HepG2 (cell line): ENCODE results near the gene NUDT22. TPM values are rescaled to one million over a fixed set of nuclear protein-coding genes. Genes with fewer than 3 reads are reported as not detected.

Experiments
- ADNP ChIP-seq: sonication (generic); formaldehyde crosslinking; IDR thresholded peaks from 2 replicates; pipeline ENCODE4 v1.4.0; 2020; ENCODE audit warnings: missing genetic modification reagents
- ATM ChIP-seq: fragments of 450-650 bp; IDR thresholded peaks from 2 replicates; pipeline ENCODE4 v1.7.1; 2017; ENCODE audit warnings: mild to moderate bottlenecking, borderline replicate concordance
- CHD4 ChIP-seq: fragments of 200-600 bp; sonication (generic); IDR thresholded peaks from 2 replicates; pipeline ENCODE4 v1.7.0; 2017; ENCODE audit warnings: mild to moderate bottlenecking, low read length, borderline replicate concordance
- ELF4 ChIP-seq: sonication (generic); formaldehyde crosslinking; IDR thresholded peaks from 2 replicates; pipeline ENCODE4 v1.5.0; 2020; ENCODE audit warnings: missing genetic modification reagents, mild to moderate bottlenecking, moderate library complexity, borderline replicate concordance
- HDAC6 ChIP-seq: fragments of 200-600 bp; sonication (generic); IDR thresholded peaks from 2 replicates; pipeline ENCODE4 v1.7.0; 2017; ENCODE audit warnings: mild to moderate bottlenecking, antibody characterized with exemption, low read length, low read depth
- HMGA1 ChIP-seq: sonication (generic); formaldehyde crosslinking; conservative IDR thresholded peaks from 2 replicates; pipeline ENCODE4 v1.4.0; 2020; ENCODE audit warnings: missing genetic modification reagents
- KDM2A ChIP-seq: sonication (generic); formaldehyde crosslinking; IDR thresholded peaks from 2 replicates; pipeline ENCODE4 v1.4.0; 2020; ENCODE audit warnings: low read depth, missing genetic modification reagents, borderline replicate concordance
- NONO ChIP-seq, 2 experiments: fragments of 450-650 bp in 1 of 2; sonication (generic) in 1 of 2; formaldehyde crosslinking in 1 of 2; IDR thresholded peaks in 1 of 2; conservative IDR thresholded peaks in 1 of 2; 2 replicates each; pipeline versions ENCODE4 v1.6.1 to v1.8.0; 2017 to 2022; ENCODE audit warnings: mild to moderate bottlenecking in 1 of 2, missing genetic modification reagents in 1 of 2, moderate library complexity in 1 of 2
- NR2F1 ChIP-seq, 2 experiments: fragments of 450-650 bp in 1 of 2; formaldehyde crosslinking in 1 of 2; IDR thresholded peaks; 2 replicates each; pipeline versions ENCODE4 v1.5.0 to v1.6.1; 2016 to 2020; ENCODE audit warnings: mild to moderate bottlenecking in 1 of 2, missing compliant biosample characterization in 1 of 2, missing genetic modification reagents in 1 of 2, moderate library complexity in 1 of 2
- NR2F2 ChIP-seq: IDR thresholded peaks from 2 replicates; pipeline ENCODE4 v1.6.1; 2012; ENCODE audit warnings: low read depth, inconsistent platforms, borderline replicate concordance
- POGZ ChIP-seq: sonication (generic); formaldehyde crosslinking; IDR thresholded peaks from 2 replicates; pipeline ENCODE4 v1.4.0; 2020; ENCODE audit warnings: mild to moderate bottlenecking, missing genetic modification reagents
- RARA ChIP-seq: IDR thresholded peaks from 2 replicates; pipeline ENCODE4 v1.6.1; 2016; ENCODE audit warnings: missing genetic modification reagents, missing compliant biosample characterization
- SMYD3 ChIP-seq: sonication (generic); formaldehyde crosslinking; IDR thresholded peaks from 2 replicates; pipeline ENCODE4 v1.8.1; 2023; ENCODE audit warnings: mild to moderate bottlenecking, missing genetic modification reagents
- ZBTB10 ChIP-seq: sonication (generic); formaldehyde crosslinking; IDR thresholded peaks from 2 replicates; pipeline ENCODE4 v1.4.0; 2020; ENCODE audit warnings: missing genetic modification reagents, borderline replicate concordance
- ZC3H13 ChIP-seq: sonication (generic); formaldehyde crosslinking; IDR thresholded peaks from 2 replicates; pipeline ENCODE4 v1.8.1; 2023; ENCODE audit warnings: mild to moderate bottlenecking, missing genetic modification reagents, moderate library complexity
- ZMAT3 ChIP-seq: sonication (generic); formaldehyde crosslinking; conservative IDR thresholded peaks from 2 replicates; pipeline ENCODE4 v1.7.0; 2021; ENCODE audit warnings: missing genetic modification reagents
- ZNF331 ChIP-seq: sonication (generic); formaldehyde crosslinking; IDR thresholded peaks from 2 replicates; pipeline ENCODE4 v1.4.0; 2020; ENCODE audit warnings: missing genetic modification reagents
- ZNF33A ChIP-seq: sonication (generic); formaldehyde crosslinking; IDR thresholded peaks from 2 replicates; pipeline ENCODE4 v1.5.1; 2020; ENCODE audit warnings: missing genetic modification reagents, mild to moderate bottlenecking, moderate library complexity, borderline replicate concordance
- ZNF343 ChIP-seq: sonication (generic); formaldehyde crosslinking; IDR thresholded peaks from 2 replicates; pipeline ENCODE4 v1.4.0; 2020; ENCODE audit warnings: mild to moderate bottlenecking, missing genetic modification reagents
- ZNF501 ChIP-seq: sonication (generic); formaldehyde crosslinking; IDR thresholded peaks from 2 replicates; pipeline ENCODE4 v1.5.1; 2020; ENCODE audit warnings: mild to moderate bottlenecking, moderate library complexity, missing genetic modification reagents
- ZNF644 ChIP-seq: IDR thresholded peaks from 2 replicates; pipeline ENCODE4 v1.6.1; 2016; ENCODE audit warnings: low read depth
- ZNF660 ChIP-seq: sonication (generic); formaldehyde crosslinking; IDR thresholded peaks from 2 replicates; pipeline ENCODE4 v1.5.1; 2020; ENCODE audit warnings: mild to moderate bottlenecking, low read depth, missing genetic modification reagents, borderline replicate concordance
- ZNF737 ChIP-seq: sonication (generic); formaldehyde crosslinking; IDR thresholded peaks from 2 replicates; pipeline ENCODE4 v1.5.0; 2020; ENCODE audit warnings: missing genetic modification reagents, mild to moderate bottlenecking, borderline replicate concordance
- ZNF775 ChIP-seq: sonication (generic); formaldehyde crosslinking; IDR thresholded peaks from 2 replicates; pipeline ENCODE4 v1.4.0; 2020; ENCODE audit warnings: missing genetic modification reagents, mild to moderate bottlenecking, moderate library complexity, borderline replicate concordance
- polyA plus RNA-seq, 8 experiments: library from polyadenylated mRNA; depleted of rRNA in 3 of 8; stranded (reverse) in 7 of 8; unstranded in 1 of 8; fragments of >200 nt; fragmentation: Illumina TruSeq in 4 of 8; extraction: Trizol in 4 of 8; gene quantifications; 2 replicates each; pipeline versions ENCODE4 v1.2.1 to v1.2.3, GENCODE V29; 2011 to 2016; ENCODE audit warnings: low read depth in 4 of 8, missing spikeins in 1 of 8, mixed read lengths in 1 of 8; ENCODE audit not compliant: insufficient read depth in 1 of 8
- total RNA-seq, 5 experiments: library from RNA; depleted of rRNA; stranded (reverse); fragments of >200 nt; fragmentation: Illumina TruSeq; extraction: Trizol; gene quantifications; 2 replicates each; pipeline ENCODE4 v1.2.3, GENCODE V29; 2016; ENCODE audit warnings: low read depth in 1 of 5
- TF ChIP-seq, protein P1 (sequence below): sonication (generic); formaldehyde crosslinking; IDR thresholded peaks from 2 replicates; pipeline ENCODE4 v1.4.0; 2020; ENCODE audit warnings: missing genetic modification reagents, borderline replicate concordance
- TF ChIP-seq, protein P2 (sequence below): sonication (generic); formaldehyde crosslinking; IDR thresholded peaks from 2 replicates; pipeline ENCODE4 v1.5.0; 2020; ENCODE audit warnings: missing genetic modification reagents

The NUDT22 gene
- total and polyA plus RNA-seq, 2 of the 13 experiments (the other 11 are each of a cell fraction or from before 2014, with no cell fraction given), result 33.5 to 39.8 TPM

DNA sequence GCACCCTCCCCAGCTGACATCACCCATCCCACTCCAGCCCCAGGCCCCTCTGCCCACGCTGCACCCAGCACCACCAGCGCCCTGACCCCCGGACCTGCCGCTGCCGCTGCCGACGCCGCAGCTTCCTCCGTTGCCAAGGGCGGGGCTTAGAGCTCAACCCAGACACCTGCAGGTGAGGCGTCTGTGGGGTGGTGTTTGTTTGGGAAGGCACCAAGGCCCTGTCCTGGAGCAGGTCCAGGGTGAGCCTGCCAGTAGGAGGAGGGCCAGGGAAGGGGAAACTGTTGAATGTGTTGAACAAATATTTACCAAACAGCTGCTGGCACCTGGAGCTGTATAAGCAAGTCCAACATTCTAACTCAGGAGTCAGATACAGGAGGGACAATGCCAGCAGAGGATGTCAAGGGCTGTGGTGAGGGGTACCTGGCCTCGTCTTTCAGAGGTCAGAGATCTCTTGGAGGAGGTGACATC, 11.4 kb downstream of the NUDT22 start (continued):
- TF ChIP-seq POGZ (CRISPR knock-in tag) (no peak), ZNF331 (CRISPR knock-in tag) (peak; percentile 74; the same call in 1 of the 2 replicates), RARA (CRISPR knock-in tag) (peak; percentile 82), NONO (IDR thresholded peaks at IDR 0.05) (no peak), NONO (CRISPR knock-in tag; conservative IDR thresholded peaks at IDR 0.05) (peak; percentile 85), SMYD3 (CRISPR knock-in tag) (no peak), CHD4 (0 out of 2 replicates have a peak, but pooled peaks have one; percentile 65), ZNF775 (no peak), ZMAT3 (CRISPR knock-in tag) (0 out of 2 replicates have a peak, but pooled peaks have one; percentile 43), ZBTB10 (CRISPR knock-in tag) (peak; percentile 14; the same call in 1 of the 2 replicates), ELF4 (no peak), ZNF33A (CRISPR knock-in tag) (no peak), ZNF343 (no peak), ZC3H13 (CRISPR knock-in tag) (peak; percentile 79), ATM (no peak), ZNF501 (CRISPR knock-in tag) (peak; percentile 30; the same call in 1 of the 2 replicates), HDAC6 (no peak), HMGA1 (no peak), ZNF644 (CRISPR knock-in tag) (no peak), ADNP (CRISPR knock-in tag) (no peak), KDM2A (CRISPR knock-in tag) (peak; percentile 46; the same call in 1 of the 2 replicates), NR2F1 (CRISPR knock-in tag; IDR thresholded peaks at IDR 0.05) (no peak), ZNF660 (no peak), NR2F2 (no peak), ZNF737 (CRISPR knock-in tag) (no peak)
- TF ChIP-seq, protein P1, sequence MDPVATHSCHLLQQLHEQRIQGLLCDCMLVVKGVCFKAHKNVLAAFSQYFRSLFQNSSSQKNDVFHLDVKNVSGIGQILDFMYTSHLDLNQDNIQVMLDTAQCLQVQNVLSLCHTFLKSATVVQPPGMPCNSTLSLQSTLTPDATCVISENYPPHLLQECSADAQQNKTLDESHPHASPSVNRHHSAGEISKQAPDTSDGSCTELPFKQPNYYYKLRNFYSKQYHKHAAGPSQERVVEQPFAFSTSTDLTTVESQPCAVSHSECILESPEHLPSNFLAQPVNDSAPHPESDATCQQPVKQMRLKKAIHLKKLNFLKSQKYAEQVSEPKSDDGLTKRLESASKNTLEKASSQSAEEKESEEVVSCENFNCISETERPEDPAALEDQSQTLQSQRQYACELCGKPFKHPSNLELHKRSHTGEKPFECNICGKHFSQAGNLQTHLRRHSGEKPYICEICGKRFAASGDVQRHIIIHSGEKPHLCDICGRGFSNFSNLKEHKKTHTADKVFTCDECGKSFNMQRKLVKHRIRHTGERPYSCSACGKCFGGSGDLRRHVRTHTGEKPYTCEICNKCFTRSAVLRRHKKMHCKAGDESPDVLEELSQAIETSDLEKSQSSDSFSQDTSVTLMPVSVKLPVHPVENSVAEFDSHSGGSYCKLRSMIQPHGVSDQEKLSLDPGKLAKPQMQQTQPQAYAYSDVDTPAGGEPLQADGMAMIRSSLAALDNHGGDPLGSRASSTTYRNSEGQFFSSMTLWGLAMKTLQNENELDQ (CRISPR knock-in tag), result no peak
- TF ChIP-seq, protein P2, sequence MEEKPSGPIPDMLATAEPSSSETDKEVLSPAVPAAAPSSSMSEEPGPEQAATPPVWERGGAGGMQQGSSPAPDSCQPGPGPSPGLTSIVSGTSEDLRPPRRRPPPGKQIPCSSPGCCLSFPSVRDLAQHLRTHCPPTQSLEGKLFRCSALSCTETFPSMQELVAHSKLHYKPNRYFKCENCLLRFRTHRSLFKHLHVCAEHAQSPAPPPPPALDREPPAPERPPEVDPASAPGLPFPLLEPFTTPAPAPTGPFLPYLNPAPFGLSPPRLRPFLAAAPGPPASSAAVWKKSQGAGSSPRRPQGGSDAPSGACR, result no peak
